ENCODE results near the gene HEATR1.
A peak's percentile ranks its signal among the peaks of the same experiment; 100 is the strongest.

HEATR1 gene

DNA sequence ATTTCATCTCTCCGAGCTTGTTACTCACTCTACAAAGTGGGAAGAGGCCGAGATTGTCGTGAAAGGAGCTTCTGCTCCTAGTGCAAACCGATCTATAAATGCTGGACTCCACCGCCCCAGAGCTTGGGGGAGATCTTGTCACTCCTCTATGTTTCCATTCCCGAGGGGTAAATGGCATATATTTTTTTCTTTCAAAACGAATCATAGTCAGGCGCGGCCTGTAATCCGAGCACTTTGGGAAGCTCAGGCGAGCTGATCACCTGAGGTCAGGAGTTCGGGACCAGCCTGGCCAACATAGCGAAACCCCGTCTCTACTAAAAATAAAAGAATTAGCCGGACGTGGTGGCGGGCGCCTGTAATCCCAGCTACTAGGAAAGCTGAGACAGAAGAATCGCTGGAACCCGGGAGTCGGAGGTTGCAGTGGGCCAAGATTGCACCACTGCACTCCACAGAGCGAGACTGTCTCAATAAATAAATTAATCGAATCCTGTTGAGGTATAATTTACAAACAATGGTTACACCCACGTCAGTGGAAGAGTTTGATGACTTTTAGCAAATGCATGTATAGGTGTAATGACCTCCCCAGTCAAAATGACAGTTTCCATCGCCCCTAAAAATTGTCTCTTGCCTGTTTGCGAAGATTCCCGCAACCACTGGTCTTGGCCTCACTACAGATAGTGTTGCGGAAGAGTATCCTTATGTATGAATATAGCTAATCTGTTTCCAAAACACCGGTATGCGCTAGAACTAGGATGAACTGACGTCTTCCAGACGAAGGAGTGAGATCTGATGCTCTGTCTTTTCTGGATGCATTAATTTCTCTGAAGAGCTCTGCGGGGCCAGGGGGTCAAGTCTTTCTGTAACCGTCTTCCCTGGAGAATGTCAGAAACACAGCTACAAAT lies 840 bp upstream of the HEATR1 start:
- Histone ChIP-seq H3K4me1 (ENCODE audit: control insufficient read depth, insufficient read depth, low read length) (peaks cover 7% of the 10 kb centered on the region), H3K27ac (ENCODE audit: extremely low read depth, low read depth, low read length) (peak overlapping the region; percentile 76), H3K9me3 (ENCODE audit: control insufficient read depth, insufficient read depth, low read depth, low read length) (no peaks in the 10 kb centered on the region), H3K36me3 (ENCODE audit: control insufficient read depth in 2 of 2, insufficient read depth in 1 of 2, low read length in 2 of 2) (peaks cover 27 to 28% of the 10 kb centered on the region in 2 experiments), H3K4me3 (ENCODE audit: low read depth, low read length) (peak overlapping the region; percentile 74)
- ChIA-PET POLR2A (interaction anchor here (0.5 to 1.6 kb wide), 29 partner anchors 9 to 1195 kb away, joined by 3 to 19 read pairs (median 4); partner anchors contain the start of genes ACTN2, ERO1B, MTR and RYR2), CTCF (interaction anchor here (0.5 to 4.0 kb wide), 14 partner anchors 8 to 1158 kb away, joined by 3 to 24 read pairs (median 4); partner anchors contain the start of gene RYR2)
- TF ChIP-seq ZNF146 (tag by site-specific recombination; IDR thresholded peaks at IDR 0.05) (peak; percentile 51), HOXC10 (CRISPR knock-in tag; IDR thresholded peaks at IDR 0.05) (no peak), ZNF121 (tag by site-specific recombination; IDR thresholded peaks at IDR 0.05) (no peak), ZNF624 (tag by site-specific recombination; IDR thresholded peaks at IDR 0.05) (no peak), ZNF2 (tag by site-specific recombination; IDR thresholded peaks at IDR 0.05) (peak; percentile 80; the same call in 1 of the 2 replicates), ZNF530 (tag by site-specific recombination; IDR thresholded peaks at IDR 0.05; ENCODE audit: low read depth) (no peak), ZBTB26 (tag by site-specific recombination; optimal IDR thresholded peaks at IDR 0.05) (peak; percentile 17), GLI2 (tag by site-specific recombination; IDR thresholded peaks at IDR 0.05; ENCODE audit: borderline replicate concordance, low read depth) (no peak), ZNF501 (tag by site-specific recombination; IDR thresholded peaks at IDR 0.05) (0 out of 2 replicates have a peak, but pooled peaks have one; percentile 11), ZBTB17 (tag by site-specific recombination; IDR thresholded peaks at IDR 0.05) (peak; percentile 95; the same call in 1 of the 2 replicates), ZNF785 (tag by site-specific recombination; IDR thresholded peaks at IDR 0.05) (no peak), ZNF768 (tag by site-specific recombination; IDR thresholded peaks at IDR 0.05) (no peak), ZNF747 (tag by site-specific recombination; IDR thresholded peaks at IDR 0.05) (no peak), ZIC2 (tag by site-specific recombination; IDR thresholded peaks at IDR 0.05) (no peak), KLF10 (tag by site-specific recombination; IDR thresholded peaks at IDR 0.05) (no peak), SETDB1 (IDR thresholded peaks at IDR 0.05; ENCODE audit: insufficient read length, low read length) (no peak), GFI1B (tag by site-specific recombination; IDR thresholded peaks at IDR 0.05) (0 out of 2 replicates have a peak, but pooled peaks have one; percentile 21), ZBTB8A (tag by site-specific recombination; IDR thresholded peaks at IDR 0.05) (peak; percentile 65; the same call in 1 of the 2 replicates), BCL11B (tag by site-specific recombination; IDR thresholded peaks at IDR 0.05; ENCODE audit: low read depth) (no peak), ZNF335 (tag by site-specific recombination; conservative IDR thresholded peaks at IDR 0.05) (peak; percentile 58), ZSCAN16 (tag by site-specific recombination; IDR thresholded peaks at IDR 0.05) (peak; percentile 96), ZNF324 (tag by site-specific recombination; IDR thresholded peaks at IDR 0.05) (peak; percentile 15; the same call in 1 of the 2 replicates), ZNF571 (tag by site-specific recombination; IDR thresholded peaks at IDR 0.05) (no peak)
- TF ChIP-seq, protein P1, sequence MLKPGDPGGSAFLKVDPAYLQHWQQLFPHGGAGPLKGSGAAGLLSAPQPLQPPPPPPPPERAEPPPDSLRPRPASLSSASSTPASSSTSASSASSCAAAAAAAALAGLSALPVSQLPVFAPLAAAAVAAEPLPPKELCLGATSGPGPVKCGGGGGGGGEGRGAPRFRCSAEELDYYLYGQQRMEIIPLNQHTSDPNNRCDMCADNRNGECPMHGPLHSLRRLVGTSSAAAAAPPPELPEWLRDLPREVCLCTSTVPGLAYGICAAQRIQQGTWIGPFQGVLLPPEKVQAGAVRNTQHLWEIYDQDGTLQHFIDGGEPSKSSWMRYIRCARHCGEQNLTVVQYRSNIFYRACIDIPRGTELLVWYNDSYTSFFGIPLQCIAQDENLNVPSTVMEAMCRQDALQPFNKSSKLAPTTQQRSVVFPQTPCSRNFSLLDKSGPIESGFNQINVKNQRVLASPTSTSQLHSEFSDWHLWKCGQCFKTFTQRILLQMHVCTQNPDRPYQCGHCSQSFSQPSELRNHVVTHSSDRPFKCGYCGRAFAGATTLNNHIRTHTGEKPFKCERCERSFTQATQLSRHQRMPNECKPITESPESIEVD (tag by site-specific recombination; IDR thresholded peaks at IDR 0.05): no peak
- TF ChIP-seq, protein P2, sequence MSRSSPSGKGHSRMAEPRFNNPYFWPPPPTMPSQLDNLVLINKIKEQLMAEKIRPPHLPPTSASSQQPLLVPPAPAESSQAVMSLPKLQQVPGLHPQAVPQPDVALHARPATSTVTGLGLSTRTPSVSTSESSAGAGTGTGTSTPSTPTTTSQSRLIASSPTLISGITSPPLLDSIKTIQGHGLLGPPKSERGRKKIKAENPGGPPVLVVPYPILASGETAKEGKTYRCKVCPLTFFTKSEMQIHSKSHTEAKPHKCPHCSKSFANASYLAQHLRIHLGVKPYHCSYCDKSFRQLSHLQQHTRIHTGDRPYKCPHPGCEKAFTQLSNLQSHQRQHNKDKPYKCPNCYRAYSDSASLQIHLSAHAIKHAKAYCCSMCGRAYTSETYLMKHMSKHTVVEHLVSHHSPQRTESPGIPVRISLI (tag by site-specific recombination; IDR thresholded peaks at IDR 0.05): peak; percentile 83
- TF ChIP-seq, protein P3, sequence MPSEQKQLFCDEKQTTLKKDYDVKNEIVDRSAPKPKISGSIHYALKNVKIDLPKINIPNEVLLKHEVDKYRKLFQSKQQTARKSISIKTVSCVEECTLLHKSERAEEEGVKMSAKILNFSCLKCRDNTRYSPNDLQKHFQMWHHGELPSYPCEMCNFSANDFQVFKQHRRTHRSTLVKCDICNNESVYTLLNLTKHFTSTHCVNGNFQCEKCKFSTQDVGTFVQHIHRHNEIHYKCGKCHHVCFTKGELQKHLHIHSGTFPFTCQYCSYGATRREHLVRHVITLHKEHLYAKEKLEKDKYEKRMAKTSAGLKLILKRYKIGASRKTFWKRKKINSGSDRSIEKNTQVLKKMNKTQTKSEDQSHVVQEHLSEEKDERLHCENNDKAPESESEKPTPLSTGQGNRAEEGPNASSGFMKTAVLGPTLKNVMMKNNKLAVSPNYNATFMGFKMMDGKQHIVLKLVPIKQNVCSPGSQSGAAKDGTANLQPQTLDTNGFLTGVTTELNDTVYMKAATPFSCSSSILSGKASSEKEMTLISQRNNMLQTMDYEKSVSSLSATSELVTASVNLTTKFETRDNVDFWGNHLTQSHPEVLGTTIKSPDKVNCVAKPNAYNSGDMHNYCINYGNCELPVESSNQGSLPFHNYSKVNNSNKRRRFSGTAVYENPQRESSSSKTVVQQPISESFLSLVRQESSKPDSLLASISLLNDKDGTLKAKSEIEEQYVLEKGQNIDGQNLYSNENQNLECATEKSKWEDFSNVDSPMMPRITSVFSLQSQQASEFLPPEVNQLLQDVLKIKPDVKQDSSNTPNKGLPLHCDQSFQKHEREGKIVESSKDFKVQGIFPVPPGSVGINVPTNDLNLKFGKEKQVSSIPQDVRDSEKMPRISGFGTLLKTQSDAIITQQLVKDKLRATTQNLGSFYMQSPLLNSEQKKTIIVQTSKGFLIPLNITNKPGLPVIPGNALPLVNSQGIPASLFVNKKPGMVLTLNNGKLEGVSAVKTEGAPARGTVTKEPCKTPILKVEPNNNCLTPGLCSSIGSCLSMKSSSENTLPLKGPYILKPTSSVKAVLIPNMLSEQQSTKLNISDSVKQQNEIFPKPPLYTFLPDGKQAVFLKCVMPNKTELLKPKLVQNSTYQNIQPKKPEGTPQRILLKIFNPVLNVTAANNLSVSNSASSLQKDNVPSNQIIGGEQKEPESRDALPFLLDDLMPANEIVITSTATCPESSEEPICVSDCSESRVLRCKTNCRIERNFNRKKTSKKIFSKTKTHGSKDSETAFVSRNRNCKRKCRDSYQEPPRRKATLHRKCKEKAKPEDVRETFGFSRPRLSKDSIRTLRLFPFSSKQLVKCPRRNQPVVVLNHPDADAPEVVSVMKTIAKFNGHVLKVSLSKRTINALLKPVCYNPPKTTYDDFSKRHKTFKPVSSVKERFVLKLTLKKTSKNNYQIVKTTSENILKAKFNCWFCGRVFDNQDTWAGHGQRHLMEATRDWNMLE (tag by site-specific recombination; conservative IDR thresholded peaks at IDR 0.05; ENCODE audit: low read depth): no peak
- TF ChIP-seq, protein P4, sequence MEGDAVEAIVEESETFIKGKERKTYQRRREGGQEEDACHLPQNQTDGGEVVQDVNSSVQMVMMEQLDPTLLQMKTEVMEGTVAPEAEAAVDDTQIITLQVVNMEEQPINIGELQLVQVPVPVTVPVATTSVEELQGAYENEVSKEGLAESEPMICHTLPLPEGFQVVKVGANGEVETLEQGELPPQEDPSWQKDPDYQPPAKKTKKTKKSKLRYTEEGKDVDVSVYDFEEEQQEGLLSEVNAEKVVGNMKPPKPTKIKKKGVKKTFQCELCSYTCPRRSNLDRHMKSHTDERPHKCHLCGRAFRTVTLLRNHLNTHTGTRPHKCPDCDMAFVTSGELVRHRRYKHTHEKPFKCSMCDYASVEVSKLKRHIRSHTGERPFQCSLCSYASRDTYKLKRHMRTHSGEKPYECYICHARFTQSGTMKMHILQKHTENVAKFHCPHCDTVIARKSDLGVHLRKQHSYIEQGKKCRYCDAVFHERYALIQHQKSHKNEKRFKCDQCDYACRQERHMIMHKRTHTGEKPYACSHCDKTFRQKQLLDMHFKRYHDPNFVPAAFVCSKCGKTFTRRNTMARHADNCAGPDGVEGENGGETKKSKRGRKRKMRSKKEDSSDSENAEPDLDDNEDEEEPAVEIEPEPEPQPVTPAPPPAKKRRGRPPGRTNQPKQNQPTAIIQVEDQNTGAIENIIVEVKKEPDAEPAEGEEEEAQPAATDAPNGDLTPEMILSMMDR (tag by site-specific recombination; IDR thresholded peaks at IDR 0.05): peak; percentile 4; the same call in 1 of the 2 replicates

Measured in HEK293 (cell line).